H1 (cell line): Measurements from ENCODE around the gene TRPV4.

Experiments used
- BRCA1 ChIP-seq: IDR thresholded peaks from 2 replicates; pipeline ENCODE4 v1.6.1; 2012; ENCODE audit warnings: low read depth, low read length, improper control_type of control experiment
- CEBPB ChIP-seq: IDR thresholded peaks from 2 replicates; pipeline ENCODE4 v1.6.1; 2012; ENCODE audit warnings: low read depth, low read length
- RAD21 ChIP-seq, 2 experiments: IDR thresholded peaks in 1 of 2; conservative IDR thresholded peaks in 1 of 2; 2 replicates each; pipeline ENCODE4 v1.6.1; 2011; ENCODE audit warnings: low read depth in 2 of 2, low read length in 2 of 2, improper control_type of control experiment in 1 of 2, inconsistent platforms in 1 of 2, mild to moderate bottlenecking in 1 of 2, moderate library complexity in 1 of 2
- TCF12 ChIP-seq: IDR thresholded peaks from 2 replicates; pipeline ENCODE4 v1.6.1; 2011; ENCODE audit warnings: low read depth, mild to moderate bottlenecking, low read length
- YY1 ChIP-seq: IDR thresholded peaks from 2 replicates; pipeline ENCODE4 v1.6.1; 2011; ENCODE audit warnings: low read depth, mild to moderate bottlenecking, low read length

GRCh38 chr12:109763201-109763841 is 69.9 kb downstream of the TRPV4 start:
- TF ChIP-seq BRCA1 (no peak), YY1 (no peak), TCF12 (no peak), CEBPB (no peak), RAD21 (IDR thresholded peaks at IDR 0.05 in 1 of 2, conservative IDR thresholded peaks at IDR 0.05 in 1 of 2; ENCODE audit: low read depth in 2 of 2, low read length in 2 of 2) (no peak)
